HG03139 (cell line): ENCODE results near the gene GRIK1.

ENCODE experiments used
- ATAC-seq: cut with Tn5 transposase; IDR thresholded peaks from one replicate; pipeline ENCODE4 v1.9.1; 2021; ENCODE audit not compliant: unreplicated experiment

Gene GRIK1

GRCh38 chr21:29829564-29830275 lies 110.1 kb downstream of the GRIK1 start:
- ATAC-seq: no peak

GRCh38 chr21:29827647-29828046 lies 112.1 kb downstream of the GRIK1 start:
- no peak for ATAC-seq

DNA sequence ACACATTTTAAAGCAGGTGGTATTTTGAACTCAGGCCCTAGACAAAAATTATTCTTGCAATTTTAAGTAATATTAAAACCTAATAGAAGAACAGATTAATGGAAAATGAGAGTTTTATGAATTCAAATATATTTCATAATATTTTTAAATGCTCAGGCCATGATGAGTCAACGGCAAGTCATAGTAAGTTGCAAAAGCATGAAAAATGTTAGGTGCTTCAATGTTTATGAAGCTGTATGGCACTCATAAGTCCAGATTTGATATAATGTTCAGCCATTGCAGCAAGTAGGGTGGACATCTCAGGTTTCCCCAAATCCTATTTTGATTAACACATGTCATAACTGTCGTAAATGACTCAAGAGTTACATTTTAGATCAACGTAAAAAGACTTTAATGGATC lies 112.6 kb downstream of the GRIK1 start:
- no peak for ATAC-seq

DNA sequence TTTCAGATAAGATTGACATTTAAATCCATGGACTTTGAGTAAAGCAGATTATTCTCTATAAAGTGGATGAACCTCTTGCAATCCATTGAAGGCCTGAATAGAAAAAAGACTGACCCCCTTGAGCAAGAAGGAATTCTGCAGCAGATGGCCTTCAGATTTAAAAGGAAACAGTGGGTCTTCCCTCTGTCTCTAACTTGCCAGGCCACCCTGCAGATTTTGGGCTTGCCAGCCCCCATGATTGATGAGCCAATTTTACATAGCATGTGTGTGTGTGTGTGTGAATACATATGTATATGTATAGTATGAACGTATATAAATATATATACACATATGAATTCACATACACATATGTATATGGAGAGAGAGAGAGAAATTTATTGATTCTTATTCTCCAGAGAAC lies 113.4 kb downstream of the GRIK1 start:
- no peak for ATAC-seq

DNA sequence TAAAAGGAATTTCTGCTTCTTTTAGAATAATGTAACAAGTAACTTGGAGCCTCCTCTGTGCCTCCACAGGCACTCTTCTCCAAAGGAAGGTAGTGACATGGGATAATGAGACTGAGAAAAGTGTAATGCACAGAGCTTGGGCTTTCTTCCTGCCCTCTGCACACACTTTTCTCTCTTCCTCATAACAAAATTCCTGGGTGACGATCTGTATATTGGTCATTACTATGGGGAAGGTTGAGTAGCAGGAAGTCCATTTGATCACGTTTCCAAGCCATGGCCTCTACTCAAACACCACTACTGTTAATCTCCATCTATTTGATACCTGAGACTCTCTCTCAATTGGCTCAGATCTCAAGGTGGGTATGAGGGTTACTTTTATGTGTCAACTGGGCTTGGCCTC lies 113.9 kb downstream of the GRIK1 start:
- ATAC-seq: no peak

DNA sequence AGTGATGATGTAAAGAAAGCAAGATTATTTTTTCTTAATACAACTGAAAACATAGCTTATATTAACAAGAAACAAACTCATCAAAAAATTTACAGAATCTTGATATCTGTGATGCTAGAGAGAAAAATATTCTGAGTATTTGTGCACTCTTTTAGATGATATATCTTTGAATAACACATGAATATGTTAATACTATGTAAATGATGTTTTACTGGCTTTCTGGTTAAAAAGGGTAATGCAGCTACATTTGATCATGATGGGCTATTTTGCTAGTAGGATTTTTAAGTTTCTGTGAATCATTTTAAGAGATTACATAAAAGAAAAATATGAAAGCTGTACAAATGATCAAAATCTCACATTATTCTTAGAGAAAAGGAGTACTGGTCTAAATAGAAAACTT lies 114.5 kb downstream of the GRIK1 start:
- no peak for ATAC-seq

- no peak for ATAC-seq
Observed at GRCh38 chr21:29822064-29822463, 117.7 kb downstream of the GRIK1 start.

- ATAC-seq: no peak
Observed at GRCh38 chr21:29821230-29821629, 118.6 kb downstream of the GRIK1 start.

DNA sequence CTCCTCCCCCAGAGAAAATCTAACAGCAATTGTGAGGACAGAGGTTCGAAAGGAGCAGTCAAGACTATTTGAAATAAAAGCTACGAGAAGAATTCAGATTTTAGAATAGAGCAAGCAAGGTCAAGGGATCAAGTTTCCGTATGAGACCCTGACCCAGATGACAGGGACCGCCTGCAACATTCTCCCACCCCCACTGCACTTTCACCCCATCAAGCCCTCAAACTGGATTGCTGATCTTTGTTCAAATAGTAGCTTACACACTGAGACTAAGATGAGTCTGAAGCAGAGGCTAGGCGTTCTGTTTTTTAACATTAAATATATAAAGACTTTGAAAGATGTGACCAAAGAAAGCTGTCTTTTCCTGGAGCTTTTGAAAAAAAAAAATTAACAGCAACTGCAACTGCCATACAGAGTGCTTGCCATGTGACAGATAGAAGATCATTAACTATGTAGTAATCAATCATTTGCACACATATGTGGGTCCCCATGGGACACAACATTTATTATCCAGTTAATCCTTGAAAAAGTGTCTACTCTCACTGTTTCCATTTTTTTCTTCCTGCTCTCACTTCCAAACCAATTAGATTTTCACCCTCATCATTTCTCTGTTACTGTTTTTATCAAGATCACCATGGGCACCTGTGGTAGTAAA lies 120.0 kb downstream of the GRIK1 start:
- no peak for ATAC-seq

DNA sequence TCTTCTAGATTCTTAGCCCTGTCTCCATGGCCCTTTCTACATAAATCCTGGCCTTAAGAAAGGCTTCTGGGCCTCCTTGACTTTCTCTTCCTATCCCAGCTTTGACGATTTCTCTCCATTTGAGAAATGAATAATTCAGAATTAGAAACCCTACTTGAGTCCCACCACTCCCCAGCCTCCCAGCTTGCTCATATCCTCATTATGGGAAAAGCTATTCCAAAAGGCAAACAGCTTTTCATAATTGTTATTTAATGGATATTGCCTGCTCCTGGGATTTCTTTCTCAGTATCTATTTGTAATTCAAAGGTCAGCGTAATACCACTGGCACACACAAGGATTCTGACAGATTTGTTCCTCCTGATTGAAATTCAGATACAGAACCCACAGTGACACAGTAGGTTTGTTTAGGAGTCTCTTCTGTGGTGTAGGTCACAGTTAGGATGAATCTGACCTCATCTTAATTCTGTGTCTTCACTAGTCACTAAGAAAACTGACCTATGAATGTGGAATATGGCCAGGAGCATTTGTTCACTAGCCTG lies 121.3 kb downstream of the GRIK1 start:
- ATAC-seq: no peak

- no peak for ATAC-seq
Observed at GRCh38 chr21:29817450-29817849, 122.3 kb downstream of the GRIK1 start.

DNA sequence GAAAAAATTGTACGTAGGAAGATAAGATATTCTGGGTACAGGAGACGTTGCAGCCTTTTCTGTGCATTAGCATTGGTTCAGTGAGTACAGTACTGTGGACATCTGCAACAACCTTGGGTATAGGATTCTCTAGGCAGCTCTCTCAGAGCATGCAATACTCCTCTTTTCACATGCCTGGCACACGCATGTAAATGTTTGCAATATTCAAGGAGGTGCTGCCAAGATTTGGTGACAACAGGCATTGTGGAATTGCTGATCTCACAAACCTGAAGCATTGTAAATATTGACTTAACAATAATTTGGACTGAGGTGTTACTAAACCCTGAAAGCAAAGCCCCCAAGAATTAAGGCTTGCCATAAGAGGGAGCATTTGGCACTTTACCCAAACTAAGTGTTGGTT lies 126.8 kb downstream of the GRIK1 start:
- no peak for ATAC-seq

GRCh38 chr21:29810871-29811270 lies 128.9 kb downstream of the GRIK1 start:
- ATAC-seq: no peak

DNA sequence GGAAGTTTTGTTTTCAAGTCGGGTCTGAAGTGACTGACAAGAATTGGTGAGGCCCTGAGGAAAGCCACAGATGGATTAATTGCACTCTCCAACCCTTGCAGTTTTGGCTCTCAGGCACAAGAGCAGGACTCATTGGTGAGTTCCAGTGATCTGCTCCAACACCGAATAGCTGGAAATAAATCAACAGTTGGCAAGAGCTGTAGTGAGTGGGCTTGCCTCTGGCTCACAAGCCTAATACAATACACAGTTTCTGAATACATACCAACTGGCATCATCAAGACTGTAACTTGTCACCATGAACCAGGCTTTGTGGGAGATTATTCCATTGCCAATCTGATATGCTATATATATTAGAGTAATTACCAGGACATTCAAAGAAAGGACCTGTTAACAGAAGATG lies 131.6 kb downstream of the GRIK1 start:
- ATAC-seq: no peak

DNA sequence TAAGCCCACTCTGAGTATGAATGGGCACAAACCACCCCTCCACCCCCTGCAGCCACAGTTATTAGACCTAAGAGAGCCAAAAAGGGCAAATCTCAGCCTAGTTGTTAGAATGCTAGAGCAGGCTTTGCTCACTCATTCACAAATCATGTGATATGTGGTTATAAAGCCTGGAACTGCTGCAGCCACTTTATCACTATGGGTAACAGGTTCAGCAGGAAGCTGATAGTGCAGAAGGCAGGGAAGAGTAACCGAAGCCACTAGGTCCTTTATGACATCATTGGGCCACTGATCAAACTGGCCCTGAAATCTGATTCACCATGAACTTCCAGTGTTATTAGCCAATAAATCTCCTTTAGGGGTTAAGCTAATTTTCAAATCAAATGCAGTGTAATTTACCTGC lies 134.7 kb downstream of the GRIK1 start:
- ATAC-seq: no peak

DNA sequence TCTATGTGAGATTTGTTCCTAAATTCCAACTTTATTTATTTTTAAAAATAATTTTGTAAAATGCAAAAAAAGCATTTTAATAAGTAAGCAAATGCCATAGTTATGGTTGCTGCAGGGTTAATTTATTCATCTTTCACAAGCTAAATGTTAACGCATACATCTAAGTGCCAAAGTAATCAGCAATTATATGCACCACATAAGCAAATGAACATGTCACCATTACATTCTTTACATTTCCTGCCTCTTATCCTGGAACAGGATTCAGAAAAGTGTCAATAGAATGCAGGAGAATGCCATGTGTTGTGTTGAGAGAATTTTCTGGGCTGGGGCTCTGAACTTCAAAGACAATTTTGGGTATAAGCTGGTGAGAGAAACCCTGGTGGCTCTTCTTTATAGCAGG lies 136.6 kb downstream of the GRIK1 start:
- ATAC-seq: no peak

GRCh38 chr21:29801122-29801521 lies 138.7 kb downstream of the GRIK1 start:
- no peak for ATAC-seq

- ATAC-seq: no peak
Observed at GRCh38 chr21:29800056-29800455, 139.7 kb downstream of the GRIK1 start.

GRCh38 chr21:29798840-29799239 lies 141.0 kb downstream of the GRIK1 start:
- no peak for ATAC-seq

- no peak for ATAC-seq
Observed at GRCh38 chr21:29797155-29797554, 142.6 kb downstream of the GRIK1 start.

GRCh38 chr21:29793712-29794111 lies 146.1 kb downstream of the GRIK1 start:
- no peak for ATAC-seq

DNA sequence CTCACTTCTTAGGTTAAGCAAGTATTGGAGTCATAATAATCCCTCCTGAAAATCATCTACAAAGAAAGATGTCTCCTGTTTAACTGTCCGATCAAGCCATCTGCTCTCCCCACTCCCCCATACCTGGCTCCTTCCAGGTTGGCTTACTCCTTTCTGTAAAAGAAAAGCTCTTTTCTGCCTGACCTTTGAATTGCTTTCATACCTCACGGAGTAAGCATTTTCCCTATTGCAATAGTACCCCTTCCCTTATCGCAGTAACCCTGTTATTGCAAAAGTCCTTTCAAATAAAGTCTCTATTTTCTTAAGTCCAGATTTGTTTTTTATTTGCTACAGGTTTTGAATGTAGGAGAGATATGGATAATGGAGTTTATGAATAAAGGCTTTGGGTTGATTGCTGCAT lies 150.4 kb downstream of the GRIK1 start:
- no peak for ATAC-seq

DNA sequence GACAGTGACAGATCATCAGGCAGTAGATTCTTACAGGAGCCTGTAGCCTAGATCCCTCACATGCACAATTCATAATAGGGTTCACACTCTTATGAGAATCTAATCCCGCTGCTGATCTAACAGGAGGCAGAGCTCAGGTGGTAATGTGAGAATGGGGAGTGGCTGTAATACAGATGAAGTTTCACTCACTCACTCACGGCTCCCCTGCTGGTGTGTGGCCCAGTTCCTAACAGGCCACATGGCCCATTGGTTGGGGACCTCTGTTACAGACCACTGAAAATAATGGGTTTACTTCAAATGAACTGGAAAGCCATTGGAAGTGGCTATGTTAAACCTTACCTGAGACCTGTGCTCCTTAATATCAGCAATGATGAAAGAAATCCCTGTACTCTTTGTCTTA lies 151.0 kb downstream of the GRIK1 start:
- ATAC-seq: no peak
